GM04503 (cell line): ENCODE results near the gene PPP4C.

Experiments used
- DNase-seq: peaks from one replicate; pipeline ENCODE4 v3.0.0-alpha.2; 2012; ENCODE audit warnings: low read depth

The PPP4C gene

GRCh38 chr16:30082545-30083090 is 6.8 kb downstream of the PPP4C start:
- no peak for DNase-seq

DNA sequence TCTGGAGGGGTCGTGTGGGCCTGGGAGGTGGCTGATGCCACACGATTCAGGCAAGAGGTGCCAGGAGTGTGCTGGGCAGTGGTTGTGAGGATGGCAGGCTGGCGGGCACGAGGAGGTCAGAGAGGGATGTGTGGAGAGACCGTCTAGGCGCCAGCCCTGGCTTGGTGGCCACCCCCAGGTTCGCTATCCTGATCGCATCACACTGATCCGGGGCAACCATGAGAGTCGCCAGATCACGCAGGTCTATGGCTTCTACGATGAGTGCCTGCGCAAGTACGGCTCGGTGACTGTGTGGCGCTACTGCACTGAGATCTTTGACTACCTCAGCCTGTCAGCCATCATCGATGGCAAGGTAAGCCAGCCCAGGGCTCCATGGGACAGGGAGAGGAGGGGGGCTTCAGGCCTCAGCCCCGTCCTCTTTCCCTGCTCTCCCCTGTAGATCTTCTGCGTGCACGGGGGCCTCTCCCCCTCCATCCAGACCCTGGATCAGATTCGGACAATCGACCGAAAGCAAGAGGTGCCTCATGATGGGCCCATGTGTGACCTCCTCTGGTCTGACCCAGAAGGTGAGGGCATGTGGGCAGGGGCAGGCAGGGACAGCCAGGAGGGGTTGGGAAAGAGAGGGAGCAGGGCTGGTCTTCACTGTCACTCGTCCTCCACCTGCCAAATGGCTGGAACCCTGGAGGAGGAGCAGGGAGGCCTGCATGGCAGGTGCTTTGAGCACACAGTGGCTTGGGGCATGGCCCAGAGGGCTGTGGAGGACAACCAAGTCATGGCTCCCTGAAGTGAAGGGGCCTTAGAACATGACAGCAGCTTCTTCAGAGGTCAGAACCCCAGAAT is 7.6 kb downstream of the PPP4C start:
- DNase-seq: no peak

- no peak for DNase-seq
Observed at GRCh38 chr16:30084096-30084815, 8.5 kb downstream of the PPP4C start.

DNA sequence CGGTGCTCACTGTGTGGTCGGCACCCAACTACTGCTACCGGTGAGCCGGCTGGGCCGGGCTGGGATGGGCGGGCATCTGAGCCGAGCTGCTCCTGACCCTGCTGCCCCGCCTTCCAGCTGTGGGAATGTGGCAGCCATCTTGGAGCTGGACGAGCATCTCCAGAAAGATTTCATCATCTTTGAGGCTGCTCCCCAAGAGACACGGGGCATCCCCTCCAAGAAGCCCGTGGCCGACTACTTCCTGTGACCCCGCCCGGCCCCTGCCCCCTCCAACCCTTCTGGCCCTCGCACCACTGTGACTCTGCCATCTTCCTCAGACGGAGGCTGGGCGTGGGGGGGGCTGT is 9.0 kb downstream of the PPP4C start:
- DNase-seq: no peak

DNA sequence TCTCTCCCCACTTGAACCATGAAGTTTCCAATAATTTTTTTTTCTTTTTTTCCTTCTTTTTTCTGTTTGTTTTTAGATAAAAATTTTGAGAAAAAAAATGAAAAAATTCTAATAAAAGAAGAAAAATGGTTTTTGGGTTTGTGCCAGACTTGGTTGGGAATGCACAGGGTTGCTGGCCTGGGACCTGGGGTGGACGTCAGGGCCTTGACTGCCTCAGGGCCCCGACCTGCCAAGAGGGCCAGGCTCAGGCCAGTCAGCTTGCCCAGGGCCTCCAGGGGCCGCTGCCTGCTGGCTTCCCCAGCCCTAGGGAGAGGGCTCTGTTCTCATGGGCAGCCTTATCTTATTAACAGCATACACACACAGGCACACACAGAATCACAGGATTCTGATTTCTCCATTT is 9.5 kb downstream of the PPP4C start:
- DNase-seq: no peak

DNA sequence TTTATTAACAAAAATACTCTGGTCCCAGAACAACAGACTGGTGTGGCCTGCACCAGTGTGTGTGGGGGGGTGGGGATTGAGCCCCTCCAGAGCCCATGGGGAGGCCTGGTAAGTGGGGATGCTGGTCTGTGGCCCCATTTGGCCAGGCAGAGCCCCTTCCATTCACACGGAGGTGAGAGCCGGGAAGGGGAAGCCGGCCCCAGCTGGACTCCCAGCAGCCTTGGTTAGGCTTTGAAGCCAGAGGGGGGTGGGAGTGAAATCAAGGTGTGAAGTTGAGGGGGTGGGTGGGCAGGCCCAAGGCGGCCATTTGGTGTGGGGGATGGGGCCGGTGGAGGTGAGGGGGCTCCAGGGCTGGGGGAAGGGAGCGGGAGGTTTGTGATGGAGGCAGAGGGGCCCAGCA is 10.0 kb downstream of the PPP4C start:
- no peak for DNase-seq

DNA sequence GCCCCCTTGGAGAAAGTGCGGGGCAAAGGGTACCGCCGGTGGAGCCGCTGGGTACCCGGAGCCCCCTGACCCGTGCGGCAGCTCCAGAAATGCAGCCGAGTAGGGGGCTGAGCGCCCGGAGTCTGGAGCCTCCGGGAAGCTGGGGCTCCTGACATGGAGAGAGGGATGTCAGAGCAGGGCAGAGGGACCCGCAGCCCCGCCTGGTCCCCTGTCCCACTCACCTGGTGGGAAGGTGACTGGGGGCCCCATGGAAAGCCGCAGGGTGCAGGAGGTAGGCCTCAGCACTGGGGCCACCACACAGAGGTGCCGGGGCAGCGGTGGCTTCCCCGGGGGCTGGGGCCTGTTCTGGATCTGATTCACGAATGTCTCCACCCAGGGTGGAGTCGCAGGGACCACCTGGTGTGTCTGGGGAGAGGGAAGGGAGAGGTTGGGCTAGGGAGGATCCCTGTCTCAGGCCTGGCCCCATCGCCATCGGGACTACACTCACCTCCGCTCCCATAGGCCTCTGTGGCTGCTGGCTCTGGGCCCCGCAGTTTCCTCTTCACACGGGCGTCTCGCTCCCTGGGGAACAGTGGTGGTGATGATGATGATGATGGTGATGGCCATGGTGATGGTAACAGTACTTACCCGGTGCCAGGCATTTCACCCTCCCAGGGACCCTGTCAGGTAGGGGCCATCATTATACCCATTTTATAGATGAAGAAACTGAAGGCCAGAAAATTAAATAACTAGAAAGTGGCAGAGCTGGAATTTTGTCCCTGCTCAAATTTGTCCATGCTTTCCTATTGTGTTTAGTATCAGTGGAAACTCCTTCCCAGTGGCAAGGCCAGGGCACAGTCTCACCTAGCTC is 10.7 kb downstream of the PPP4C start:
- DNase-seq: no peak

GRCh38 chr16:30087181-30087898 is 11.5 kb downstream of the PPP4C start:
- no peak for DNase-seq

- DNase-seq: no peak
Observed at GRCh38 chr16:30088237-30088831, 12.5 kb downstream of the PPP4C start.

DNA sequence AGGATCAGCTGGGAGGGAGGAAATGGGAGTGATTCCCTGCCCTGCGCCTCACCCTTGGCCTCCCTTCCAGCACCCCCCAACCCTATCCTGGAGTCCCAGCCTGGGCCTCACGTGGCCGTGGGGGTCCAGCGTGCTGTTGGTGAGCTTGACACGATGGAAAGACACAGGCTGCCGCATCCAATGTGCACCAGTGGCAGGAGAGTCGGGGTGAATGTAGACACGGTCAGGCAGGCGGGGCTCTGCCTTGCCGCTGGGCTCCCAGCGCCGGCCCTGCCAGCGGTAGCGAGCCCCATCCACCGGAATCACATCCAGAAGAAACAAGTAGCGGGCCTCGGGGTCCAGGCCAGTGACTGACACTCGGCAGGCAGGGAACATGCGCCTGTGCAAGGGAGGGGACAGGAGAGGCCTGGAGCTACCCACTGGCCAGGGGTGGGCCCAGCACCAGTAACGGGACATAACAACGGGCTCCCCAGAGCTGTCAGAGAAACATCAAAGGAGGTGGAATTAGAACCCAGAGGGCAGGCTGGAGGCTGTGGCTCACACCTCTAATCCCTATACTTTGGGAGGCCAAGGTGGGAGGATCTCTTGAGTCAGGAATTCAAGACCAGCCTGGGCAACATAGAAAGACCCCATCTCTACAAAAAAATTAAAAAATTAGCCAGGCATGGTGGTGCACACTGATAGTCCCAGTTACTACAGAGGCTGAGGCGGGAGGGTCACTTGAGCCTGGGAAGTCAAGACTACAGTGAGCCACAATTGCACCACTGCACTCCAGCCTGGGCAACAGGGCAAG is 13.2 kb downstream of the PPP4C start:
- no peak for DNase-seq

DNA sequence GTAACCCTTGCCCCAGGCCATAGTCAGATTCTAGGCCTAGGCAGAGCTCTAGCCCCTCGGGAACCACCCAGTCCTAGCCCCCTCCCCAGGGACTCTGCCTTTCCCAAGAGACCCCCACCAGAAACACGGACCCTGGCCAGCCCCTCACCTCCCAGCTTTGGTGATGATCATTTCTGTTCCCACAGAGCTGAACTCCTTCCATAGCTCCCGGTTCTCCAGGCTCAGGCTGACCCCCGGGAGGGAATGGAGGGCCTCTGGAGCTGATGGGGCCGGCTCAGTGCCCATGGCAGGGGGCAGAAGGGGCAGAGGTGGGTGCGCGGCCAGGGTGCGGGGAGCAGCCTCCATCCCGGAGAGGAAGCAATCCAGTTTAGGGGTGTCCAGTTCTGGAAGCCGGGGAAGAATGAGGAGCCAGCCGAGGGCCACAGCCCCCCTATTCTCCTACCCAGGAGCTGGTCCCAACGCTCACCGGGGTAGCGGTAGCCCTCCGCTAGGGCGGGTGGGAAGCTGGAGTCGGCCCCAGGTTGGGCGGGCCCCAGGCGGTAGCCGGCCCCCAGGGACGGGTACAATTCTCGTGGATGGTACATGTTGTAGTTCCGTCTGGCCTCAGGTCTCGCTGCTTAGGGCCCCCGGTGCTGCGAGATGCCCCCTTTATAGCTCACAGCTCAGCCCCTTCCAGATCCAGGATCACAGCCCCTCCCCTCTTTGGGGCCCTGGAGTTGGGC is 15.0 kb downstream of the PPP4C start:
- DNase-seq: no peak

DNA sequence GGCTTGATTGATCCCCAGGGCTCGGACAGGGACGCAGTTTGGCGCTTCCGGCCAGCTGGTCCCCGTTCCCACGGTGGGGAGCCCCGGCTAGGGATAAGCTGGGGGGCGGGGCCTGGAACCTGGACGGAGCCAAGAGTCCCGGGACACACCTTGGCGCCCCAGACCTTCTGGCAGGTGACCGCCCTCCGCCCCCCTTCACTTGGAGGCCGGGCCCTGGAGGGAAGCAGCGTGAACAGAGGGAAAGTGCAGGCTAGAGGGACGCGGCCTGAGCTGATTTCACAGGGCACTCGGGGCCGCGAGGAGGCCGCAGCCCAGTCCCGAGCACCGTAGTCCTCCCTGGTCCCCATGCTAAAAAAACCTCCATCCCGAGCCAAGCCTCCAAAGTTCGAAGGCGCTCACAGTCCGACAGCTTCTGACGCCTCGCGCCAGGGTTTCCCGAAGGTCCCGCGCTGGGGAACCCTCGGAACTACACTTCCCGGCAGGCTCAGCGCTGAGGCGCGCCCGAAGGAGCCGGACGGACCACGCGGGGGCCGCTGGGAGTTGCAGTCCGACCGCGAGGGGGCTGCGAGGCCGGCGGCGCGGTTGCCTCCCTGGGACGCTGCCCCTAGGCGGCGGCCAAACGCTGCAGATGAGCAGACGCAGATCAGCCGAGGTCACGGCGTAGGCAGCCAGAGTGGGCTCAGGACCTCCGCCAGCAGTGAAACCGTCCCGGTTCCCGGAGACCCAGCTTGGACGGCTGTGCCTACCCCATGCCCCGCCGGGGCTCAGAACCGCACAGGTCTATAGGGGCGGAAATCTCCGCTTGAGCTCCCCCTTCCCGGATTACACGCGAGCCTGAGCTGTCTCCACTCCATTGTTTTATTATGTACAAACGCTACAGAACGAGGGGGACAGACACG is 15.9 kb downstream of the PPP4C start, which contains the start of gene TBX6:
Gene TBX6 (minus strand): TSS at position 451 of the 899 bp plus-strand sequence. CDS start 731 bp downstream, outside the sequence.
- peak; percentile 49 for DNase-seq

GRCh38 chr16:30092373-30093010 is 16.7 kb downstream of the PPP4C start:
- DNase-seq: no peak

- no peak for DNase-seq
Observed at GRCh38 chr16:30094541-30095165, 18.9 kb downstream of the PPP4C start.

DNA sequence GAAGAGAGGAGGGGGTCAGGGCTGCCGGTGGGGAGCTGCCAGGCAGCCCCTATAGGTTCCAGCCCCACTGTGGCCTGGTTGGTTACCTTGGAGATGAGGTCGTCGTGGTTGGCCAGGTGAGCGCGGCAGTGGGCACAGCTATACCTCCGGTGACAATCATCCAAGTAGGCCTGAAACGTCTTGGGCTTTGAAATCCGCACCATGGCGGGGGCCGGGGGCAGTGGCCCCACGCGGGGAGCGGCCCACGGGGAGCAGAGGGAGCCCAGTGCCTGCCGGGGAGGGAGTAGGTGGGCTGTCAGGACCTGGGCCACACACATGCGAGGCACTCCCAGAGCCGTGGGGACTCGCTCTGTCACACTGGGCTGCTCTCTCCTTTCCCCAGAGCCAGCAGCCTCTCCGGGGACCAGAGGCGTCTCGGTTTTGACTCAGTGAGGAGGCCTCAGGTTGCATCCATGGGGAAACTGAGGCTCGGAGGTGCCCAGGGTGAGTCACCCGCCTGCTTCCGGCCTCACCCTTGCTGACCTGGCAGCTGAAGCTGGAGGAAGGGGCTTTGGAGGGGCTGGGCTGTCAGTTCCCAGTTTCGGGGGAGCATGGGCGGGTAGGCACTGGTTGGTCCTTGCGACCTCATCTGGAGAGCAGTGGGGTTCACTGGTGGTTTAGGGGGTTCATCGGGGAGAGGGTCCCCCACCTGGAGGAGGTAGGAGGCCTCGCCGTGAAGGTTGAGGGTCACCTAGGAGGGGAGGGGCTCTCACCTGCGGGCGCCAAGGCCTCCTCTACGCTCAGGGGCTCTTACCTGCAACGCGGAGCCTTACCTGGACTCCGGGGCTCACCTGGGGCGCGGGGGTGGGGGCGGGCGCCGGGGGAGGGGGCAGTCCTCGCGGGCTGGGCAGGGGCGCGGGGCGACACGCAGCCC is 19.6 kb downstream of the PPP4C start:
- DNase-seq: no peak

DNA sequence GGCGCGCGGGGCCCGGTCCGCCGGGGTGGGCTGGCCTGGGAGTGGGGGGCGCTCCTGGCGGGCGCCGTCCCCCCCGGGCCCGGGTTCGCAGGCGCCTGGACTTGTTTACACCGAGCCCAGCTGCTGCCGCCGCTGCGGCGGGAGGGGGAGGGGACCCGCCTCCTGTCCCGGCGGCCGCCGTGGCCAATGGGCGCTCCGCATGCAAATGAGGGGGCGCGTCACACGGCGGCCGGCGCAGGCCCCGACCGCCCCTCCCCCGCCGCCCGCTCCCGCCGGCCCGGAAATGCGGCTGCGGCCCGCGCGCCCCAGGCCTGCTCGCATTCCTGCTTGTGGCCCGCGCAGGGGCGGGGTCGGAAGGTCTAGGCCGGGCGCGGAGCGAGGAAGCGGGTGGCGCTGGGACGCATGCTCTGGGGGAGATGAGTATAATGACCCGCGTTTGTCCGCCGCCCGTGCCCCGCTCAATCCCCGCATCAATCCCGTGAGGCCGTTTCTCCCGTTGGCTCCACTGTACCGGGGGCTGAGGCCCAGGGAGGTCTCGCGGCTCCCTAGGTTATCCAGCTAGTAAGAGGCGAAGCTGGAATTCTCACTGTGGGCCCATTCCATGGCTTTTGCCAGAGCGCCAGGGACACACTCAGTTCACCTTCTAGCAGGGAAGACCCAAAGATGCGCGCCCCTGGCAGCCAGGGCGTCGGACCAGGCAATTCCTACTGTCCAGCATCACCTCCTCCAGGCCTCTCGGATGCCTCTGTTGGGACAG is 20.5 kb downstream of the PPP4C start, which contains the start of gene YPEL3:
Gene YPEL3 (minus strand): TSS at position 109 of the 757 bp plus-strand sequence. CDS start 731 bp downstream, outside the sequence.
- DNase-seq: no peak
